ENCODE measurements around the gene DDC.

GRCh38 chr7:50455658-50456057 lies 109.5 kb downstream of the DDC start:
- TF ChIP-seq CTCF (optimal IDR thresholded peaks at IDR 0.05 in 1 of 3, IDR thresholded peaks at IDR 0.05 in 1 of 3, conservative IDR thresholded peaks at IDR 0.05 in 1 of 3; ENCODE audit: extremely low read depth in 1 of 3, insufficient read depth in 2 of 3, low read length in 3 of 3) (no peak), EZH2 (IDR thresholded peaks at IDR 0.05; ENCODE audit: low read length) (no peak)

Data from keratinocyte (primary cell).